Esophagus squamous epithelium (tissue), 4 donors: ENCODE results near the gene VPS45.

ENCODE experiments used
- POLR2A ChIP-seq, 4 donors: fragments of 450-650 bp; IDR thresholded peaks; one replicate each; pipeline ENCODE4 v1.6.1; 2017; ENCODE audit warnings: antibody characterized with exemption in 4 of 4, mild to moderate bottlenecking in 4 of 4, moderate library complexity in 3 of 4
- TF ChIP-seq, protein P1 (sequence below), 6 experiments: fragments of 450-650 bp in 4 of 6; fragments of 200-600 bp in 2 of 6; sonication (generic) in 2 of 6; IDR thresholded peaks; one replicate each; pipeline ENCODE4 v1.5.1; 2016 to 2019; ENCODE audit warnings: antibody characterized with exemption in 6 of 6, mild to moderate bottlenecking in 4 of 6, moderate library complexity in 4 of 6

- TF ChIP-seq POLR2A (IDR thresholded peaks at IDR 0.05) = no peak
- TF ChIP-seq, protein P1, sequence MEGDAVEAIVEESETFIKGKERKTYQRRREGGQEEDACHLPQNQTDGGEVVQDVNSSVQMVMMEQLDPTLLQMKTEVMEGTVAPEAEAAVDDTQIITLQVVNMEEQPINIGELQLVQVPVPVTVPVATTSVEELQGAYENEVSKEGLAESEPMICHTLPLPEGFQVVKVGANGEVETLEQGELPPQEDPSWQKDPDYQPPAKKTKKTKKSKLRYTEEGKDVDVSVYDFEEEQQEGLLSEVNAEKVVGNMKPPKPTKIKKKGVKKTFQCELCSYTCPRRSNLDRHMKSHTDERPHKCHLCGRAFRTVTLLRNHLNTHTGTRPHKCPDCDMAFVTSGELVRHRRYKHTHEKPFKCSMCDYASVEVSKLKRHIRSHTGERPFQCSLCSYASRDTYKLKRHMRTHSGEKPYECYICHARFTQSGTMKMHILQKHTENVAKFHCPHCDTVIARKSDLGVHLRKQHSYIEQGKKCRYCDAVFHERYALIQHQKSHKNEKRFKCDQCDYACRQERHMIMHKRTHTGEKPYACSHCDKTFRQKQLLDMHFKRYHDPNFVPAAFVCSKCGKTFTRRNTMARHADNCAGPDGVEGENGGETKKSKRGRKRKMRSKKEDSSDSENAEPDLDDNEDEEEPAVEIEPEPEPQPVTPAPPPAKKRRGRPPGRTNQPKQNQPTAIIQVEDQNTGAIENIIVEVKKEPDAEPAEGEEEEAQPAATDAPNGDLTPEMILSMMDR (IDR thresholded peaks at IDR 0.05) = no peak
Measured at GRCh38 chr1:150083907-150084306, 16.3 kb downstream of the VPS45 start.
